ENCODE results near the gene MAP3K2.
"Not testable (repeated sequence)": the region's sequence is repeated elsewhere in the genome, so short reads cannot be mapped to it uniquely, and the experiment has no call there.

MAP3K2 gene

GRCh38 chr2:127411653-127412369 lies 24.0 kb upstream of the MAP3K2 start:
- H3K4me3 ChIP-seq (ENCODE audit: low read depth, low read length) = no peak overlapping the region
- in situ Hi-C loops (cut with HindIII; ENCODE audit: low sequenced_read_pairs) = no loop called here
- DNase-seq (ENCODE audit: low read depth) = no peak
- no peak for TF ChIP-seq CTCF (IDR thresholded peaks at IDR 0.05; ENCODE audit: low read depth, low read length, missing control alignments)

- H3K4me3 ChIP-seq (ENCODE audit: low read depth, low read length) = no peak overlapping the region
- no peak for TF ChIP-seq CTCF (IDR thresholded peaks at IDR 0.05; ENCODE audit: low read depth, low read length, missing control alignments)
- in situ Hi-C loops (cut with HindIII; ENCODE audit: low sequenced_read_pairs) = no loop called here
- peak; percentile 50 for DNase-seq (ENCODE audit: low read depth)
Observed at GRCh38 chr2:127410871-127411652, 23.3 kb upstream of the MAP3K2 start.

- H3K4me3 ChIP-seq (ENCODE audit: low read depth, low read length); in situ Hi-C loops (cut with HindIII; ENCODE audit: low sequenced_read_pairs); DNase-seq (ENCODE audit: low read depth): not testable (repeated sequence)
Observed at GRCh38 chr2:127409716-127410115, 21.9 kb upstream of the MAP3K2 start.

- no peak overlapping the region for H3K4me3 ChIP-seq (ENCODE audit: low read depth, low read length)
- DNase-seq (ENCODE audit: low read depth) = no peak
- in situ Hi-C loops (cut with HindIII; ENCODE audit: low sequenced_read_pairs) = no loop called here
- TF ChIP-seq CTCF (IDR thresholded peaks at IDR 0.05; ENCODE audit: low read depth, low read length, missing control alignments) = no peak
Observed at GRCh38 chr2:127408807-127409099, 21.0 kb upstream of the MAP3K2 start.

GRCh38 chr2:127408004-127408806 lies 20.4 kb upstream of the MAP3K2 start:
- no peak for TF ChIP-seq CTCF (IDR thresholded peaks at IDR 0.05; ENCODE audit: low read depth, low read length, missing control alignments)
- in situ Hi-C loops (cut with HindIII; ENCODE audit: low sequenced_read_pairs) = no loop called here
- peak overlapping the region; percentile 32 for H3K4me3 ChIP-seq (ENCODE audit: low read depth, low read length)
- DNase-seq (ENCODE audit: low read depth) = peak; percentile 57

- in situ Hi-C loops (cut with HindIII; ENCODE audit: low sequenced_read_pairs) = no loop called here
- H3K4me3 ChIP-seq (ENCODE audit: low read depth, low read length) = no peak overlapping the region
- no peak for TF ChIP-seq CTCF (IDR thresholded peaks at IDR 0.05; ENCODE audit: low read depth, low read length, missing control alignments)
- DNase-seq (ENCODE audit: low read depth) = no peak
Observed at GRCh38 chr2:127407661-127408003, 19.9 kb upstream of the MAP3K2 start.

GRCh38 chr2:127407091-127407490 lies 19.3 kb upstream of the MAP3K2 start:
- in situ Hi-C loops (cut with HindIII; ENCODE audit: low sequenced_read_pairs) = no loop called here
- DNase-seq (ENCODE audit: low read depth) = no peak
- H3K4me3 ChIP-seq (ENCODE audit: low read depth, low read length) = no peak overlapping the region
- TF ChIP-seq CTCF (IDR thresholded peaks at IDR 0.05; ENCODE audit: low read depth, low read length, missing control alignments) = no peak

All from astrocyte of the cerebellum (primary cell).